GM18507 (cell line): Measurements from ENCODE around the gene MMP24OS.

Experiments
- DNase-seq: peaks from one replicate; pipeline ENCODE4 v3.0.0; 2011; ENCODE audit warnings: low read depth; ENCODE audit not compliant: insufficient read length; ENCODE audit errors: extremely low spot score
- FAIRE-seq: peaks from 2 replicates; lab custom pipeline; 2011; peaks lifted over from hg19 to GRCh38; lab: Jason Lieb, UNC

MMP24OS gene

DNA sequence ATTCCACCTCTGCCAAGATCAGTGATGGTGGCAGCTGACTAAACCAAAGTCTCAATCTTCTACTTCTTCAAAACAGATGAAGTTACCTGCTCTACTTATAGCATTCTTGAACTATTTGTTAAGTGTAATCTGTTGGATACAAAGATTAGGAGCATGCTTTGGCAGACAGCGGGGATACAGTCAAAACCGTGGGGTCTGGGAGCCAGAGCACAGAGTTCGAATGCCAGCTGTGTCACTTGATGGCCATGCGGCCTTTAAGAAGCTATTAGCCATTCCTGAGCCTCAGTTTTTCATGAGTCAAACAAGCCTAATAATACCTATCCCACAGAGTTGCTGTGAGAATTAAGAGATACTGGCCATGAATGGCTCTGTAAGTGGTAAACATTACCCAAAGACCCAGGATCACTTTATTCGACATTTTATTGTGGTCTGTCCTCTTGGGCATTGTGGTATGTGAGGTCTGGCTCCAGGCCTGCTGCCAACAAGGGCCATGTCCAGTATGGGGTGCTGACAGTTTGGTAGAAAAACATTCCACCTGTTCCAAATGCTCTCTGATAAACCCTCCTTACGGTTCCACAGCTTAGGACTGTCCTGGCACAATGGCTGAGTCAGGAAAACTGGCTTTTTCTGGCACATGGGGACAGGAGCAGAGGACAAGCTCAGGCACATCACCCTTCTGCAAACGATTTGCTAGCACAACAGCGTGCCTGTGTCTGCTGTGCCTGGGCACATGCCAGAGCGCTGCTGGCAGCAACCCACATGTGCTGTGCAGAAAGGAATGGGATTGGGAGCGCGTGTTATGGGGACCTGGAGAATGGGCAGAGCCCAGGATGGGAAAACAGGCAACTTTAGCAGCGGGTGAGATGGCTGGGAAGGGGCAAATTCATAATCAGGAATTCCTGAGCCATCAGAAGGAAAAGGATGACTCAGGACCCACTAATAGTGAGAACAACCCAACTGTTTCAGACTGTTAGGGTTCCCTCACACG lies 30.0 kb upstream of the MMP24OS start:
- FAIRE-seq (no peak), DNase-seq (no peak)

DNA sequence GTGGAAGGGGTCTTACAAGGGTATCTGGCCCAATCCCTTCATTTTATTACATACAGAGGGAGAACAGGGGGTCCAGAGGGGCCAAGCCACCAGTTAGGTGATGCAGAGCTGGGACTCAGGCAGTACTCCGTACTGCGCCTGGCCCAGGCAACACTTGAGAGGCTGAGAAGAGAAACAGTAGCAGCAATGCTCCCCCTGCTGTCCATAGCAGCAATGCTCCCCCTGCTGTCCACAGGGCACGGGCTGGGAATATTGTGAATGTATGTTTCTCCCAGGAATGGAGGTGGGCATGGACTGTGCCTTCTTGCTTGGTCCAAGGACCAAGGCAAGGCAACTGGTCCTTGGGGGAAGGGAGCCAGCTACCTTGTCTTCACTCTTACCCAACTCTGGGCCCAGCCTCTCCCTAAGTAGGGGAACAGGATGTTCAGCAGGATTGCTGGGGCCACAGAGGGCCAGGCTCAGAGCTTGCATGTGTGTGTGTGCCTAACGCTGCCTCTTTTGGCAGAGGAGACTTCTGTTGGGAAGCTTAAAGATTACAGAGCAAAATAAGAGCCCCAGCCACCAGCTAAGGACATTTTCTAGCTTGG lies 29.1 kb upstream of the MMP24OS start:
- no peak for DNase-seq
- FAIRE-seq: no peak

DNA sequence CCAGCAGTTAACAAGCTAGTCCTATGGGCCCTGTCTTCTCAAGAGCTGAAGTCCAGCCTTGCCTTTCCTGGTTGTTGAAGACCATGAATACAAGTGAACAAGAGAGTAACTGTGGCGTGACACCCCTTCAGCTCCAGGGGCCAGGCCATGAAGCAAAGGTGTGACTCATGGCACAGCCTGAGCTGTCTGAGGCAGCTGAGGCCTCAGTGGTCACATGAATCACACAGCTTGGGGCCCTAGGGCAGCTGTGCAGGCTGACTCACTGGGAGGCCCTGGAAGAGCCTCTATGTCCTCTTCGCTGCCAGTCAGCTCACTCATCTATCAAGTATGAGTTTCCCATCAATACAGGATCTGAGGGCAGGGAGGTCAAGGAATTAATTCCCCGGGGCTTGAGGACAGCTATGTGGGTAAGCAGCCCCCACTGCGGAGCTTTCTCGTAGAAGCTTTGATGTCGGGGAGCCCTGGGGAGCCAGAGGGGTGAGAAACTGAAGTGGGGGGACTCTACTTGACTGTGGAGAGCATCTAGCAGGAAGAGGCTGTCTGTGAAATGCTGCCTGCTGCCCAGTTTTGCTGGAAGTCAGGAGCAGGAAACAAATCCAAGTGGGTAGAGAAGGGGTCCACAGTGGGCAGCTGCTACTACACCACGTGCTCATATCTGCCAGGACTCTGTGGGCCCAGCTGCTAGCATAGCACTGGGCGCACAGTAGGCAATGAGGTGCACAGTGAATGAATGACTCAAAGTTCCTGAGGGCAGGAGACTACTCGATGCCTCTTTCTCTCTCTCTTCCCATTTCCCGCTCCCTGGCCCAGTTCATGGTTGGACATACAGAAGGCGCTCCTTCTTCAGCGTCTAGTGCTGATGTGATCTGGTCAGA lies 28.0 kb upstream of the MMP24OS start:
- FAIRE-seq (no peak), DNase-seq (no peak)

GRCh38 chr20:35304956-35305355 lies 27.0 kb upstream of the MMP24OS start:
- FAIRE-seq (no peak), DNase-seq (no peak)

DNA sequence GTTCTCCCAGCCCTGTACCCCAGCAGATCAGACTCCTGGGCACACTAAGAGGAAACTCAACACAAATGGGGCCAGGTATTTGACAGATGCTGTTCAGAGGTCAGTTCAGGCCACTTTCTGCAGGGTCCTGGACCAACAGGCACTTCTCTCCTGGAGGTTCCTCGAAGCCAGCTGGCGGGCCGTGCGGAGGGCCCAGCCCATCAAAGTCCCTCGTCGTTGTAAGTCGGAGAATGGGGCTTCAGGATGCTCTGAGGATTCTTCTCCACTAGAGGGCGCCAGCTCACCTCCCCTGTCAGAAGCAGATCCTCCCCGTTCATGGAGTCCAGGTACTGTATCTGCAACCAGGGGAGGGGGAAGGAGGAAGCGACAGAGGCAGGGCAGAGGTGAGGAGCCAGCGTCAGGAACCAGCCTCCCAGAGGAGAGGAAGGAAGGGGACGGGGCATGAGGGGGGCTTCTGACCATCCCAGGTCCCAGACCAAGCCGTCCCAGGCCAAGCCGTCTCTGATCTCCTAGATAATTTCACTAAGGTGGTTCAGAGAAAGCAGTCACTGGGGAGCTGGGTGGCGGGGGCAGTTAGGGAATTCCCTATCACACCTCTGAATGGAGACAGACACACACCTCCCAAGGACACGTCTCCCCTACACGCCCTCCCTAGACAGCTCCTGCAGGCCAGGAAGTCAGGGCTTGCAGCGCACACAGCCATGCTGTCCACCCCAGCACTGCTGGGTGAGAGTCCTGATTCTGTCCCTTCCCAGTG lies 26.0 kb upstream of the MMP24OS start:
- FAIRE-seq: peak; percentile 75
- DNase-seq: peak; percentile 73

DNA sequence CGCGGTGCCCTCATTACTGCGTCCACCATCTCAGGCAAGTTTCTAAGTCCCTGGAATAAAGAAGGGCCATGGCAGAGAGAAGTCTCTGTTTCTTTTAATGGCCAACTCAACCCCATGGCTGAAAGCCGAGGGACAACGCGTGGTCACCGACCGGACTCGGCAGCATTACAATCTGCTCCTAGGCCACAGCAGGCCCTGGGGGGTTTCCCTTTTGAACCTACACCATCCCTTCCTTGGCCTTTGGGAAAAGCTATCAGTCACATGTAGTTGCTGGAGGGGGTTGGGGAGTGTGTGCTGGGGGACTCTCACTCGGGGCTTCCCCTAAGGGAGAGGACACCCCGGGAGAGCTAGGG lies 25.4 kb upstream of the MMP24OS start:
- FAIRE-seq: no peak
- no peak for DNase-seq

- DNase-seq: no peak
- FAIRE-seq: no peak
Observed at GRCh38 chr20:35302421-35303335, 24.8 kb upstream of the MMP24OS start.

DNA sequence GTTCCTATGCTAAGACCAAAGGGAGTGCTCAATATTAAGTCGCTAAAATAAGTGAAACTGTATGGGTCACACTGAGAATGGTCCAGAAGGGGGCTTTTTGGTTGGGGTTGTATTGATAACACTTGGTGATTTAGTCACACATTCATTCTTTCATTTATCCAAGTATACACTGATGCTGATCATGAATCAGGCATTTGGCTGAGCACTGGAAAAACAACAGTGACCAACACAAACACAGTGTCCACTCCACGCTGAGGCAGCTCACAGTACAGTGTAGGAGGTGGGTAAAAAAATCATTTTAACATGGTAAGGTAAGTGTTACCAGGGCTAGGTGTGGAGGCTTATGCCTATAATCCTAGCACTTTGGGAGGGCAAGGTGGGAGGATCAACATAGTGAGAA lies 23.5 kb upstream of the MMP24OS start:
- FAIRE-seq: no peak
- no peak for DNase-seq

- no peak for DNase-seq
- FAIRE-seq: no peak
Observed at GRCh38 chr20:35300469-35301262, 22.7 kb upstream of the MMP24OS start.

GRCh38 chr20:35299780-35300179 lies 21.9 kb upstream of the MMP24OS start:
- DNase-seq: no peak
- no peak for FAIRE-seq

GRCh38 chr20:35298264-35298663 lies 20.3 kb upstream of the MMP24OS start:
- DNase-seq (no peak), FAIRE-seq (no peak)

GRCh38 chr20:35297740-35298139 lies 19.8 kb upstream of the MMP24OS start:
- FAIRE-seq: no peak
- DNase-seq: no peak

DNA sequence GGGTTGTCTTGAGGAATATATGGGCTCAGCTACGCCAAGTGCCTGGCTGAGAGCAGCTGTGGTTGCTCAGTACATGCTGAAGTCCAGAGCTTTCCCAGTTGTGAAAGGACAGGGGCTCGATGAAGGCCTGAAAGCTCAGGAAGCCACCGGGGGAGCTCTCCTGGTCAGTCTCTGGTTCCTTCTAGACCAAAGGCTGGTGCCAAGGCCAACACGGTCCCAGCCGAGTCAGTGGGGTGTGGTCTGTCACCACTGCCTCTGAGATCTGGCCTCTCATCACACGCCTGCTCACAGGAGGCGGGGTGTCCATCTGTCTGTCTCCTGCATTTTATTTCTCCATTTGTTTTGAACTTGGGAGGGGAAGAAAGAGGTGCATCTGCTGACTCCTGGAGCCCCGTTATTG lies 19.2 kb upstream of the MMP24OS start:
- DNase-seq: no peak
- FAIRE-seq: no peak

DNA sequence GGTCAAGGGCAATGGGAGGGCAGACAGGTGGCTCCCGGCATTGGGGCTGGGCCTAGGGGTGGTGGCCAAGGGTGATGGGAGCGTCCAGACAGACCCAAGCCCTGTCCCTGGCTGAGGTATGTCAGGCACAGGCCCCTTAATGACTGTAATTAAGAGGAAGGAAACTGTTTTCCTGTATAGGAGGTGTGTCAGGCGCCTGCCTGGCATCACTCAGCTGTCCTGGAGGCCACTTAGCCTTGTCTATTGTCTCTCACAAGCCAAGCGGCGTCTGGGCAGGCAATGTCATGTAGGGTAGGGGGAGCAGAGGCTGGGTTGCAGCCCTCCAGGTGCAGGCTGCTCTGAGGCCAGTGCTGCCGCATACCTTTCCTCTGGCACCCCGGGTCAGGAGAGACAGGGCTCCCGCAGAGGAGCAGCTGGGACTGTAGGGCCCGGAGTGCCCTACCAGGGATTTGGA lies 18.2 kb upstream of the MMP24OS start:
- DNase-seq: no peak
- FAIRE-seq: no peak

DNA sequence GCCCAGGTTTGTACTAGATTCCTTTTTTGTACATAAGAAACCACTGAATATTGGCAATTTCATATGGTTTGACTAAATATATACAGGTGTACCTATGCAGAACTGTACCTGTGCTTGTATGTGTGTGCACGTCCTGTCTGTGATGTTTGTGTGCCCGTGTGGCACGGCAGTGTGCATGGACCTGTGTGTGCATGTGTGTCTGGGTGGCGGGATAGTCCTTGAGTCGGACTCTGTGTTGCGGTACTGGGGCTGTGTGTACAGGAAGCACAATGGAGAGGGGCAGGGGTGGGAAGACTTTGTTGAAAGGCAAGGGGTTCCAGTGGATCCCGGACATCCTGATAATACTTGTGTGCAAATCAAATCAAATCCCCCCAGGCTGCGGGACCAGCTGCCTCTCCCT lies 17.8 kb upstream of the MMP24OS start:
- FAIRE-seq (no peak), DNase-seq (no peak)

DNA sequence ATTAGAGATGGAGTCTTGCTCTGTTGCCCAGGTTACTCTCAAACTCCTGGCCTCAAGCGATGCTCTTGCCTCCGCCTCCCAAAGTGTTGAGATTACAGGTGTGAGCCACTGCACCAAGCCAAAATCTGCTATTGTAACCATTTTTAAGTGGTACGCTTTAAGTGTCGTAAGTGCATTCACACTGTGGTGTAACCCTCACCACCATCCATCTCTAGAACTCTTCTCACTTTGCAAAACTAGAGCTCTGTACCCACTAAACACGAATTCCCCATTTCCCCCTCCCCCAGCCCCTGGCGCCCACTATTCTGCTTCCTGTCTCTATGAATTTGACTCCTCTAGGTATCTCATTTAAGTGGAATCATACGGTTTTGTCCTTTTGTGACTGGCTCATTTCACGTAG lies 17.1 kb upstream of the MMP24OS start:
- FAIRE-seq (no peak), DNase-seq (no peak)

- DNase-seq (no peak), FAIRE-seq (no peak)
Observed at GRCh38 chr20:35294293-35294685, 16.4 kb upstream of the MMP24OS start.
